GM19035 (cell line): ENCODE results near the gene OTOA.
"Not testable (repeated sequence)": the region's sequence is repeated elsewhere in the genome, so short reads cannot be mapped to it uniquely, and the experiment has no call there.

Experiments
- ATAC-seq: cut with Tn5 transposase; IDR thresholded peaks from one replicate; pipeline ENCODE4 v1.9.1; 2021; ENCODE audit not compliant: unreplicated experiment

The OTOA gene

GRCh38 chr16:21663889-21664647 lies at the start of gene OTOA:
Gene OTOA, plus strand, starts transcription at chr16:21663968. Its CDS starts 14,547 bp downstream, at chr16:21678515.
- no peak for ATAC-seq

DNA sequence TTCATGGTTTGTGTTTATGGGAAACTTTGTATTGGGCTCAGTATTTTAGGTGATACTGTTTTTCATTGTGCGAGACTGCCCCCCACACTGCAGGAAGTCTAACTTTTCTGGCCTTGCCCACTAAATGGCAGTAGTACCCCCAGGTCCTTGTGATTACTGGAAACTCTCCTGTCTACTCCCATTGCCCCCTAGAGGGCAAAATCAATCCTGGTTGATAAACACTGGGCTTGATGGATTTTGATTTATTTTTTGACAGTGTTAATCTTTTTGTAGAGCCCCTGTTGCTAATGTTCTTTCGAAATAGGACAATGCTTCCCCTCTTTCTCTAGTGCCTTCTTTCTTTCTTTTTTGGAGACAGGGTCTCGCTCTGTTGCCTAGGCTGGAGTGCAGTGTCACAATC lies 48.9 kb upstream of the OTOA start:
- ATAC-seq, result no peak

DNA sequence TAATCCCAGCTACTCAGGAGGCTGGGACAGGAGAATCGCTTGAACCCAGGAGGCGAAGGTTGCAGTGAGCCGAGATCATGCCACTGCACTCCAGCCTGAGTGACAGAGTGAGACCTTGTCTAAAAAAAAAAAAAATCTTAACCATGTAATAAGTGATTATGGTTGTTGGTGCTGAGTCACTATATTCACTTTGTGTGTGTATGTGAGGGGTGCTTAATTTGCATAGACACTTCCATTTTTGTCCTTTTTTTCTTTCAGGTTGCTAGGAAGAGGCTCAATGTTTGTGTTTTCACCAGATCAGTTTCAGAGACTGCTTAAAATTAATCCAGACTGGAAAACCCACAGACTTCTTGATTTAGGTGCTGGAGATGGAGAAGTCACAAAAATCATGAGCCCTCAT lies 46.2 kb upstream of the OTOA start:
- no peak for ATAC-seq

DNA sequence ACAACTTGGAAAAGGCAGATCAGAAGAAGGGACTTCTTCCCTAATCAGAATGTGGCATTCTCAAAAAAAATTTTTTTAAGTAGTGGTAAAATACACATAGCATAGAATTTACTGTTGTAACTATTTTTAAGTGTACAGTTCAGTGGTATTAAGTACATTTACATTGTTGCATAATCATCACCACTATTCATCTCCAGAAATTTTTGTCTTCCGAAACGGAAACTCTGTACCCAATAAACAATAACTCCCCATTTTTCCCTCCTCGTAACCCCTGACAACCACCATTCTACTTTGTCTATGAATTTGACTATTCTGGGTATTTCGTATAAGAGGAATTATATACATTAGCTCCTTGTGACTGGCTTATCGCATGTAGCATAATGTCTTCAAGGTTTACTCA lies 45.5 kb upstream of the OTOA start:
- no peak for ATAC-seq

DNA sequence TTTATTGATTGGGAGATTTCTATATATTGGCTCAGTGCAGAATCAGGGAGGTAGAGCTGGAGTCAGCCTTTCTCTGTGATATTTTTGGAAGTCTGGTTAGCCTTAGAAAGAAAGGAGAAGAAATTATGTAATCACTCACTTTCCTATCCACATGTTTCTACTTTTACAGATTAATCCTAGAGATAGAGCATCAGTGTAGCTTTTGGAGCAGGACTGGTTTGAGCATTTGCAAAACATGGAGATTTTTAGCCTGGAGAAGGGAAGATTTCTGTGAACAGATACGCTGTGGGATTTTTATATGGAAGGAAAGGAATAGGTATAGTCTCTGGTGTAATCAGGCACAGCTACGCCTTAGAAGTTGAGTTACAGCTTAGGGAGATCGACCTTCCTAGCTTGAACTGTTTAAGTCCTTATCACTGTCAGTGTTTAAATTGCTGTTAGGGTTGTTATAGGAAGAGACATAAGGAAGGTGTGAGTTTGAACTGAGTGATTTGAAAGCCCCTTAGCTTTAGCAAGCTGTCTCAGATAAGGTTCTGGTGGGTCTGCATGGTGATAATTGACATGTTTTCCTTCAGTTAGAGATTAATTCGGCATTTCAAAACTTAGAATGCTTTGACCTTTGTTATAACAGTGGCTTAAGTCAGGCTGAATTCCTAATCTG lies 43.9 kb upstream of the OTOA start:
- no peak for ATAC-seq

DNA sequence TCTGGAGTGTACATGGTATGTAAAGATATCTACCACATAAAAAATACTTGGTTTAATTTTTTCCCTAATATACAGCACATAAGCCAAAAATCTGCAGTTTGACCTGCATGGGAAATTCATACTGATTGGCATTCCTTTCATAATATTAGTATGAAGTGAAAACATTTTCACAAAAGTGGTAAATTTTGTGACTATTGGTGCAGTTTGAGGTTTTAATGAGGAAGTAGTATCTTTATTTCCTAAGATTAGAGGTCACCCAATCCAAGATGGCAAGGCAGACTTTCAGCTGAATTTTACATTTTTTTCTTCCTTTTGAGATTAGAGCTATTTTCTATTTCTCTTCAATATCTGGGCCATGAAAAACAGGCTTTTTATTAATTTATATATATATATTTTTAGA lies 43.2 kb upstream of the OTOA start:
- ATAC-seq, result no peak

DNA sequence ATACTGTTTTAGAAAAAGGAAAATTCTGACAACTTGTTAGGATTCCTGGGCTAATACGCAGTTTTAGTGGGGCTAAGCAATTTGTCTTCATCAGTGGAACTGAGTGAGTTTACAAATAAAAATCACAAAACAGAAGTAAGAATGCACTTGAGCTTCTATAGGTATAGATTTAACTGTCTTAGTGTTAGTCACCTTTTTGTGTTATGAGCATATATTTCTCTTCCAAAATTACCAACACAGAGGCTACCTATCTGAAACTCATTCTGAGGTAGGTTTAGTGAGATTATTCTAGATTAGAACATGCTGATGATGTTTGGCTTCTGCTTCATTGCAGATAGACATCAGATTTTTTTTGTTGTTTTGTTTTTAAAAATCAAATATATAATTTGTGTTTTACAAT lies 41.2 kb upstream of the OTOA start:
- no peak for ATAC-seq

- ATAC-seq, result no peak
Measured at GRCh38 chr16:21625026-21625425, 38.7 kb upstream of the OTOA start.

GRCh38 chr16:21626659-21627277 lies 37.0 kb upstream of the OTOA start:
- ATAC-seq, result no peak

DNA sequence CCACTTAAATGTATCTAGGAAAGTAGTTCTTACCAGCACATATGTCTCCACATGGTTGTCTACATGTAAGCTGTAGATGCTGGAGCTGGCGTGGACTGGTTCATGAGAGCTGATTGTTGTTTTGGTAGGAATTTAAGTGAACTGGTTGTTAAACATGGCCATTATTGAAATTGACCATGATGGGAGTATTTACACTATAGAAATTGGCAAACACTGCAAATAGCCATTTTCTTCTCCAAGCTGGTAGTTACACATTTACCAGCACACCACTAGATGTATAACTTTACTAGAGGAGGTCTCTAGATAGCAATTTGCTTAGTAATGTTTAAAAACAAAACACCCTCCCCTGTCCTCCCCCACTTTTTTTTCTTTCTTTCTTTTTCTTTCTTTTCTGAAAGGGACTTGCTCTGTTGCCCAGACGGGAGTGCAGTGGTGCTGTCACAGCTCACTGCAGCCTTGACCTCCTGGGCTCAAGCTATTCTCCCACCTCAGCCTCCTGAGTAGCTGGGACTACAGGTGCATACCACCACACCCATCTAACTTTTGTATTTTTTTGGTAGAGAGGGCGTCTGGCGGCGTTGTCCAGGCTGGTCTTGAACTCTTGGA lies 35.5 kb upstream of the OTOA start:
- no peak for ATAC-seq

- no peak for ATAC-seq
Measured at GRCh38 chr16:21628772-21629171, 35.0 kb upstream of the OTOA start.

GRCh38 chr16:21629616-21630539 lies 33.9 kb upstream of the OTOA start:
- not testable (repeated sequence) for ATAC-seq

DNA sequence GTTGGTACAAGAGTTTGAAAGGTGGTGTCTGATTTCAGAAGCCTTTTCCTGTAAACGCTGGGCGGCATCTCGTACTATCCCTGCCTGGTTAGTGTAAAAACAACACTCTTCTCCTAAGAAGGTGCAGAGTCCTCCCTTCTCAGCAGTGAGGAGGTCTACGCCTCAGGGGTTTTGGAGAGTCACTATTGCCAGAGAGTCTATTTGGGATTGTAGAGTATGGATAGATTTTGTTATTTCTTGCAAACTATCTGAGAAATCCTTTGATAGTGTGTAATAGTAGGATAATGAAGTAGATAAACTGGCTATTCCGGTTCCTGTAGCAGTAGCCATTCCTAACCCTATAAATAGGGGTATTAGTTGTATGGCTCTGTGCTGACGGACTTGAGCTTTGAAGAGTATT lies 32.9 kb upstream of the OTOA start:
- ATAC-seq, result not testable (repeated sequence)

DNA sequence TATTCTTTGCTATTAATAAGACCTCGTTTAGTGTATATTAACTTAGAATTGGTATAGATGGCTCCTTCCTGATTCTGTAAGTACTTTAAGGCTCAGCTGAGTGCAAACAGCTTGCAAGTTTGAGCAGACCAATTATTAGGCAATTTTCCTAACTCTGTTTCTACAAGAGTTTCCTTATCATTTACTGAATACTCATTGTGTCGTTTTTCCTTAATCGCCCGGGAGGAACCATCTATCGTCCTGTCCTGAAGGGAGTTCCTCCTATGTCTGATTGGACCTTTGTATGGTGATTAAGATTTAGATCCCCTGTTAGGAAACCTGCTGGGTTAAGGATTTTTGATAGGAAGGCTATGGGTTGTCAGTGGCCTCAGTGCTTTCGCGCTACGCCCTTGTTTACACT lies 32.4 kb upstream of the OTOA start:
- ATAC-seq, result not testable (repeated sequence)

GRCh38 chr16:21631951-21632575 lies 31.7 kb upstream of the OTOA start:
- not testable (repeated sequence) for ATAC-seq

DNA sequence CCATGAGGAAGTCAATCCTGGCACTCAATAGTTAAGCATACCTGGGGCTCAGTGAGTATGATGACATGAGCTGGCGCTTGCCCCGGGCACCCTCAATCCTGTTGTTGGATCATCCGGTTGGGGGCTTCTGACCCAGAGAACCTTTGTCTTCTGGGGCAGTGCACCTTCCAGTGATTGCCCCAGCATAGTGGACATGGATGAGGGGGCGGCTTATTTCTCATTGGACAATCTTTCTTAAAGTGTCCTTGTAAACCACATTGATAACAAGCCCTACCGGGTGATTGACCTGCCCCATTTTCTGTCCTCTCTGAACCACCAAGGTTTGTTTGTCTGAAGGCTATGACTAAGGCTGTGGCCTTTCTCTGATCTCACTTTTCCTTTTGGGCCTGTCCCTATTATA lies 29.6 kb upstream of the OTOA start:
- no peak for ATAC-seq

DNA sequence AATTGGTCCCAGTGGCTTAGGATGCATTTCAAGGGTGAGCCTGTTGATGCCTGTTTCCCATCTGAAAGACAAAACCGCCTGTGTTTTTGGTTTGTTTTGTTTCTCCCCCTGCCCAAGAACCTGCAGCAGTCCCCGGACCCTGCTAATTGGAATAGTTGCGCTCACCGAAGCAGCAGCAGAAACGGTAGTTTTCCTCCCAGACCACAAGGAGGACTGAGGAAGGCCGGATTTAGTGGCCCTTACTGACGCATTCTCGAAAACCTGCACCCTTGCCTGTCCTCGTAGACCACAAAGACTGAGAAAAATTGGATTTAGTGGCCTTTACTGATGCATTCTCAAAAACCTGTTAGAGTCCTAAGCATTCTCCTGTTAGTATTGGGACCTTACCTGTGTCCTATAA lies 28.1 kb upstream of the OTOA start:
- ATAC-seq, result not testable (repeated sequence)

- ATAC-seq, result no peak
Measured at GRCh38 chr16:21637032-21637968, 26.5 kb upstream of the OTOA start.

- ATAC-seq, result no peak
Measured at GRCh38 chr16:21638573-21638975, 25.2 kb upstream of the OTOA start.
